ENCODE data around the gene SEC24C. TPM values are rescaled to one million over a fixed set of nuclear protein-coding genes. Genes with fewer than 3 reads are reported as not detected.
"Not testable (repeated sequence)": the region's sequence is repeated elsewhere in the genome, so short reads cannot be mapped to it uniquely, and the experiment has no call there.

SEC24C gene
- total RNA-seq = 10 to 100 TPM; 87.5 to 88.7 TPM

- H3K9me3 Mint-ChIP-seq = no peaks in the 10 kb centered on the region
- ATAC-seq = peak; percentile 91
Measured at GRCh38 chr10:73743905-73744663, at the start of gene SEC24C. SEC24C (plus strand) TSS chr10:73744372; CDS start chr10:73746833, 2,461 bp downstream.

GRCh38 chr10:73695302-73695701 lies 48.9 kb upstream of the SEC24C start:
- POLR2A ChIA-PET; H3K9me3 Mint-ChIP-seq; H3K4me1 Mint-ChIP-seq (ENCODE audit: low read depth); H3K27me3 Mint-ChIP-seq; CTCF ChIA-PET; intact Hi-C loops (cut with micrococcal nuclease); H3K27ac Mint-ChIP-seq; ATAC-seq; H3K4me3 Mint-ChIP-seq; H3K36me3 Mint-ChIP-seq (ENCODE audit: low read depth); DNase-seq: not testable (repeated sequence)

More at GRCh38 chr10:73743905-73744663, at the start of gene SEC24C:
- CTCF ChIA-PET = interaction anchor here (0.9 to 2.4 kb wide), 8 partner anchors 10 to 36 kb away, joined by 3 to 9 read pairs (median 4); a partner anchor contains a TSS
- peak within 1 kb of the TSS; percentile 100 for H3K27ac Mint-ChIP-seq
- peaks cover 23% of the 10 kb centered on the region for H3K36me3 Mint-ChIP-seq (ENCODE audit: low read depth)
- H3K27me3 Mint-ChIP-seq = no peaks in the 10 kb centered on the region
- H3K4me1 Mint-ChIP-seq (ENCODE audit: low read depth) = peaks cover 36% of the 10 kb centered on the region
- peak; percentile 97 for DNase-seq
- POLR2A ChIA-PET = interaction anchor here (0.6 to 3.5 kb wide), 15 partner anchors 10 to 330 kb away, joined by 3 to 24 read pairs (median 4); partner anchors contain the start of genes ANXA7 and PPP3CB
- no peak for TF ChIP-seq CTCF (IDR thresholded peaks at IDR 0.05)
- peak within 1 kb of the TSS; percentile 97 for H3K4me3 Mint-ChIP-seq
- intact Hi-C loops (cut with micrococcal nuclease) = loop anchor here (5.0 kb wide), 1 partner anchor 38 kb away; the partner anchor contains the start of gene CHCHD1

GRCh38 chr10:73697675-73698159 lies 46.5 kb upstream of the SEC24C start, which contains the start of gene AGAP5:
AGAP5 (minus strand) TSS chr10:73698109; CDS start chr10:73697755, 354 bp downstream.
- H3K9me3 Mint-ChIP-seq; DNase-seq; intact Hi-C loops (cut with micrococcal nuclease); CTCF ChIA-PET; H3K4me3 Mint-ChIP-seq; H3K36me3 Mint-ChIP-seq (ENCODE audit: low read depth); ATAC-seq; POLR2A ChIA-PET; H3K4me1 Mint-ChIP-seq (ENCODE audit: low read depth); H3K27ac Mint-ChIP-seq; H3K27me3 Mint-ChIP-seq: not testable (repeated sequence)

- DNase-seq; intact Hi-C loops (cut with micrococcal nuclease); H3K4me3 Mint-ChIP-seq; ATAC-seq; CTCF ChIA-PET; POLR2A ChIA-PET; H3K9me3 Mint-ChIP-seq; H3K4me1 Mint-ChIP-seq (ENCODE audit: low read depth); H3K27me3 Mint-ChIP-seq; H3K27ac Mint-ChIP-seq: not testable (repeated sequence)
- H3K36me3 Mint-ChIP-seq (ENCODE audit: low read depth) = peaks cover 12% of the 10 kb centered on the region
Measured at GRCh38 chr10:73698819-73699218, 45.4 kb upstream of the SEC24C start.

GRCh38 chr10:73703924-73704323 lies 40.2 kb upstream of the SEC24C start:
- H3K4me3 Mint-ChIP-seq; ATAC-seq; H3K9me3 Mint-ChIP-seq; CTCF ChIA-PET; intact Hi-C loops (cut with micrococcal nuclease); POLR2A ChIA-PET; H3K27me3 Mint-ChIP-seq; DNase-seq: not testable (repeated sequence)
- peaks cover 22% of the 10 kb centered on the region for H3K36me3 Mint-ChIP-seq (ENCODE audit: low read depth)
- peak overlapping the region; percentile 4 for H3K27ac Mint-ChIP-seq
- peaks cover 23% of the 10 kb centered on the region for H3K4me1 Mint-ChIP-seq (ENCODE audit: low read depth)

GRCh38 chr10:73705506-73706072 lies 38.6 kb upstream of the SEC24C start:
- H3K9me3 Mint-ChIP-seq; intact Hi-C loops (cut with micrococcal nuclease); H3K4me3 Mint-ChIP-seq; DNase-seq; POLR2A ChIA-PET; H3K27me3 Mint-ChIP-seq; H3K27ac Mint-ChIP-seq; ATAC-seq: not testable (repeated sequence)
- CTCF ChIA-PET = interaction anchor here (1.5 kb wide), 1 partner anchor 61 kb away, joined by 3 read pairs; no protein-coding TSS in a partner anchor
- peaks cover 23% of the 10 kb centered on the region for H3K4me1 Mint-ChIP-seq (ENCODE audit: low read depth)
- H3K36me3 Mint-ChIP-seq (ENCODE audit: low read depth) = peaks cover 19% of the 10 kb centered on the region

GRCh38 chr10:73706488-73706887 lies 37.7 kb upstream of the SEC24C start:
- H3K4me3 Mint-ChIP-seq; POLR2A ChIA-PET; H3K27me3 Mint-ChIP-seq; H3K27ac Mint-ChIP-seq; H3K9me3 Mint-ChIP-seq; DNase-seq; intact Hi-C loops (cut with micrococcal nuclease); ATAC-seq: not testable (repeated sequence)
- H3K36me3 Mint-ChIP-seq (ENCODE audit: low read depth) = peaks cover 18% of the 10 kb centered on the region
- peaks cover 23% of the 10 kb centered on the region for H3K4me1 Mint-ChIP-seq (ENCODE audit: low read depth)
- CTCF ChIA-PET = interaction anchor here (1.5 kb wide), 1 partner anchor 62 kb away, joined by 3 read pairs; no protein-coding TSS in a partner anchor

GRCh38 chr10:73707628-73708027 lies 36.5 kb upstream of the SEC24C start:
- H3K4me3 Mint-ChIP-seq; POLR2A ChIA-PET; CTCF ChIA-PET; H3K27me3 Mint-ChIP-seq; intact Hi-C loops (cut with micrococcal nuclease); H3K9me3 Mint-ChIP-seq; ATAC-seq; DNase-seq: not testable (repeated sequence)
- Mint-ChIP-seq H3K4me1 (ENCODE audit: low read depth) (peaks cover 23% of the 10 kb centered on the region), H3K27ac (peak overlapping the region; percentile 46), H3K36me3 (ENCODE audit: low read depth) (peaks cover 17% of the 10 kb centered on the region)

- not testable (repeated sequence) for H3K4me3 Mint-ChIP-seq
Measured at GRCh38 chr10:73708122-73708521, 36.0 kb upstream of the SEC24C start.

GRCh38 chr10:73711683-73712082 lies 32.5 kb upstream of the SEC24C start:
- H3K9me3 Mint-ChIP-seq; DNase-seq; H3K27ac Mint-ChIP-seq; CTCF ChIA-PET; intact Hi-C loops (cut with micrococcal nuclease); H3K4me3 Mint-ChIP-seq; H3K27me3 Mint-ChIP-seq; ATAC-seq; POLR2A ChIA-PET: not testable (repeated sequence)
- Mint-ChIP-seq H3K4me1 (ENCODE audit: low read depth) (peaks cover 14% of the 10 kb centered on the region), H3K36me3 (ENCODE audit: low read depth) (peaks cover 12% of the 10 kb centered on the region)

More at GRCh38 chr10:73708122-73708521, 36.0 kb upstream of the SEC24C start:
- DNase-seq; H3K9me3 Mint-ChIP-seq; intact Hi-C loops (cut with micrococcal nuclease); POLR2A ChIA-PET; H3K27me3 Mint-ChIP-seq; ATAC-seq; CTCF ChIA-PET: not testable (repeated sequence)
- H3K27ac Mint-ChIP-seq = peak overlapping the region; percentile 55
- H3K36me3 Mint-ChIP-seq (ENCODE audit: low read depth) = peaks cover 19% of the 10 kb centered on the region
- peaks cover 23% of the 10 kb centered on the region for H3K4me1 Mint-ChIP-seq (ENCODE audit: low read depth)
